Keratinocyte (primary cell): Measurements from ENCODE around the gene SUPT20HL2. TPM values are rescaled to one million over a fixed set of nuclear protein-coding genes. Genes with fewer than 3 reads are reported as not detected.

ENCODE experiments used
- DNase-seq: peaks from one replicate; pipeline ENCODE4 v3.0.0-alpha.2; 2011; ENCODE audit warnings: low read depth, missing footprints, low spot score
- FAIRE-seq: peaks from 2 replicates; lab custom pipeline; 2011; peaks lifted over from hg19 to GRCh38; lab: Jason Lieb, UNC
- H2AFZ ChIP-seq: 2 replicates; pipeline ENCODE4 v1.6.0; 2012; ENCODE audit warnings: low read length, control low read depth, inconsistent platforms; ENCODE audit not compliant: control insufficient read depth
- H3K27ac ChIP-seq: 2 replicates; pipeline ENCODE4 v1.5.1; 2011; ENCODE audit warnings: low read length; ENCODE audit not compliant: control insufficient read depth, insufficient read depth
- H3K27me3 ChIP-seq: 3 replicates; pipeline ENCODE4 v1.6.0; 2011; ENCODE audit warnings: low read length; ENCODE audit not compliant: control insufficient read depth, insufficient read depth; ENCODE audit errors: extremely low read depth
- H3K36me3 ChIP-seq, 2 experiments: 2 replicates in 1 of 2; 3 replicates in 1 of 2; pipeline ENCODE4 v1.5.1; 2011; ENCODE audit warnings: low read length in 2 of 2, mild to moderate bottlenecking in 1 of 2; ENCODE audit not compliant: control insufficient read depth in 2 of 2, insufficient read depth in 2 of 2; ENCODE audit errors: extremely low read depth in 1 of 2
- H3K4me1 ChIP-seq: 3 replicates; pipeline ENCODE4 v1.5.1; 2011; ENCODE audit warnings: low read length; ENCODE audit not compliant: control insufficient read depth, insufficient read depth; ENCODE audit errors: extremely low read depth
- H3K4me2 ChIP-seq: 3 replicates; pipeline ENCODE4 v1.6.0; 2011; ENCODE audit warnings: low read depth, low read length; ENCODE audit not compliant: control insufficient read depth, insufficient read depth; ENCODE audit errors: extremely low read depth
- H3K4me3 ChIP-seq, 3 experiments: fragments of 200-600 bp in 1 of 3; sonication (generic) in 1 of 3; 2 replicates in 2 of 3; 3 replicates in 1 of 3; pipeline ENCODE4 v1.5.1; 2011 to 2016; ENCODE audit warnings: low read length in 3 of 3, mild to moderate bottlenecking in 3 of 3, control low read depth in 2 of 3, inconsistent platforms in 1 of 3, low read depth in 1 of 3, mixed read lengths in 1 of 3, mixed run types in 1 of 3, moderate library complexity in 1 of 3; ENCODE audit not compliant: control insufficient read depth in 2 of 3, insufficient read depth in 2 of 3; ENCODE audit errors: extremely low read depth in 1 of 3
- H3K79me2 ChIP-seq: 2 replicates; pipeline ENCODE4 v1.6.0; 2012; ENCODE audit warnings: low read length; ENCODE audit not compliant: control insufficient read depth, insufficient read depth
- H3K9ac ChIP-seq: 3 replicates; pipeline ENCODE4 v1.6.0; 2011; ENCODE audit warnings: low read length; ENCODE audit not compliant: control insufficient read depth, insufficient read depth; ENCODE audit errors: extremely low read depth
- H3K9me1 ChIP-seq: 3 replicates; pipeline ENCODE4 v1.6.0; 2011; ENCODE audit warnings: low read length; ENCODE audit not compliant: control insufficient read depth, insufficient read depth; ENCODE audit errors: extremely low read depth
- H3K9me3 ChIP-seq: 2 replicates; pipeline ENCODE4 v1.5.1; 2012; ENCODE audit warnings: low read depth, low read length; ENCODE audit not compliant: control insufficient read depth
- H4K20me1 ChIP-seq: 3 replicates; pipeline ENCODE4 v1.6.0; 2011; ENCODE audit warnings: low read length; ENCODE audit not compliant: control insufficient read depth, insufficient read depth; ENCODE audit errors: extremely low read depth
- CTCF ChIP-seq, 3 experiments: IDR thresholded peaks in 1 of 3; conservative IDR thresholded peaks in 1 of 3; optimal IDR thresholded peaks in 1 of 3; 2 replicates in 2 of 3; 3 replicates in 1 of 3; pipeline versions ENCODE3 to v1.5.1; 2011; ENCODE audit warnings: low read length in 3 of 3, mild to moderate bottlenecking in 3 of 3, moderate library complexity in 2 of 3, control low read depth in 1 of 3, inconsistent platforms in 1 of 3; ENCODE audit not compliant: insufficient read depth in 2 of 3; ENCODE audit errors: extremely low read depth in 1 of 3
- EZH2 ChIP-seq: IDR thresholded peaks from one replicate; pipeline ENCODE4 v1.6.1; 2012; ENCODE audit warnings: inconsistent platforms, mild to moderate bottlenecking, low read length, moderate library complexity
- dilution Hi-C: fragments of 300-500 bp; cut with MboI; formaldehyde crosslinking; loops from one replicate; pipeline ENCODE4 v1.7.0; 2020; ENCODE audit warnings: low sequenced_read_pairs; ENCODE audit not compliant: extremely low pct_ligation_motif_present
- polyA plus RNA-seq, 5 experiments: library from polyadenylated mRNA; depleted of rRNA in 3 of 5; stranded (reverse) in 3 of 5; stranded (forward) in 1 of 5; unstranded in 1 of 5; fragments of >200 nt; gene quantifications; 1 replicate in 1 of 5; 2 replicates in 3 of 5; 3 replicates in 1 of 5; pipeline versions ENCODE4 v1.2.1 to v1.2.3, GENCODE V29; 2011 to 2012; ENCODE audit warnings: missing spikeins in 2 of 5, low read depth in 1 of 5, low replicate concordance in 1 of 5

SUPT20HL2 gene
- polyA plus RNA-seq, 1 donor (not counting 4 experiments of a cell fraction or from before 2014, with no cell fraction given): not detected

- no peaks in the 10 kb centered on the region for H3K79me2 ChIP-seq
Observed at GRCh38 chrX:24321741-24322395, 8.0 kb upstream of the SUPT20HL2 start.

GRCh38 chrX:24317567-24317966, 3.7 kb upstream of the SUPT20HL2 start:
- TF ChIP-seq CTCF (optimal IDR thresholded peaks at IDR 0.05 in 1 of 3, IDR thresholded peaks at IDR 0.05 in 1 of 3, conservative IDR thresholded peaks at IDR 0.05 in 1 of 3; ENCODE audit: extremely low read depth in 1 of 3, insufficient read depth in 2 of 3, low read length in 3 of 3) (no peak), EZH2 (no peak)
- peaks cover 3% of the 10 kb centered on the region for H3K27me3 ChIP-seq
- FAIRE-seq: no peak
- no peak overlapping the region for H3K4me3 ChIP-seq
- H2AFZ ChIP-seq: no peak overlapping the region
- H3K27ac ChIP-seq: no peak overlapping the region
- H3K9ac ChIP-seq: no peak overlapping the region
- no peaks in the 10 kb centered on the region for H3K36me3 ChIP-seq
- dilution Hi-C loops: no loop called here
- H3K9me1 ChIP-seq: no peaks in the 10 kb centered on the region
- no peak for DNase-seq
- H4K20me1 ChIP-seq: no peaks in the 10 kb centered on the region
- H3K79me2 ChIP-seq: no peaks in the 10 kb centered on the region
- H3K4me1 ChIP-seq: no peaks in the 10 kb centered on the region
- no peaks in the 10 kb centered on the region for H3K9me3 ChIP-seq
- H3K4me2 ChIP-seq: no peak overlapping the region

More at GRCh38 chrX:24321741-24322395, 8.0 kb upstream of the SUPT20HL2 start:
- H3K9ac ChIP-seq: no peak overlapping the region
- no peak overlapping the region for H3K4me2 ChIP-seq
- FAIRE-seq (no peak), DNase-seq (no peak)
- H2AFZ ChIP-seq: no peak overlapping the region
- no peak overlapping the region for H3K27ac ChIP-seq
- dilution Hi-C loops: no loop called here
- no peaks in the 10 kb centered on the region for H3K9me1 ChIP-seq
- no peaks in the 10 kb centered on the region for H3K4me1 ChIP-seq
- peaks cover 3% of the 10 kb centered on the region for H3K27me3 ChIP-seq
- H4K20me1 ChIP-seq: no peaks in the 10 kb centered on the region
- H3K36me3 ChIP-seq: no peaks in the 10 kb centered on the region
- no peak overlapping the region for H3K4me3 ChIP-seq
- no peaks in the 10 kb centered on the region for H3K9me3 ChIP-seq
- TF ChIP-seq CTCF (optimal IDR thresholded peaks at IDR 0.05 in 1 of 3, IDR thresholded peaks at IDR 0.05 in 1 of 3, conservative IDR thresholded peaks at IDR 0.05 in 1 of 3; ENCODE audit: extremely low read depth in 1 of 3, insufficient read depth in 2 of 3, low read length in 3 of 3): no peak
- TF ChIP-seq EZH2: no peak
